RKO (cell line): ENCODE results near the gene THEMIS.

Source experiments
- DNase-seq: peaks from one replicate; pipeline ENCODE4 v3.0.0-alpha.2; 2016; ENCODE audit warnings: low spot score

Gene THEMIS

GRCh38 chr6:127858727-127859391, 42.0 kb downstream of the THEMIS start:
- no peak for DNase-seq

GRCh38 chr6:127857051-127857637, 43.7 kb downstream of the THEMIS start:
- no peak for DNase-seq

- peak; percentile 50 for DNase-seq
Observed at GRCh38 chr6:127855542-127856159, 45.2 kb downstream of the THEMIS start.

- DNase-seq: peak; percentile 30
Observed at GRCh38 chr6:127854009-127854408, 46.8 kb downstream of the THEMIS start.

GRCh38 chr6:127851197-127851596, 49.7 kb downstream of the THEMIS start:
- no peak for DNase-seq

- no peak for DNase-seq
Observed at GRCh38 chr6:127845242-127845641, 55.6 kb downstream of the THEMIS start.

- DNase-seq: no peak
Observed at GRCh38 chr6:127844529-127844928, 56.3 kb downstream of the THEMIS start.

GRCh38 chr6:127843582-127843981, 57.3 kb downstream of the THEMIS start:
- DNase-seq: no peak

- no peak for DNase-seq
Observed at GRCh38 chr6:127842562-127842961, 58.3 kb downstream of the THEMIS start.

- DNase-seq: no peak
Observed at GRCh38 chr6:127841811-127842210, 59.0 kb downstream of the THEMIS start.

GRCh38 chr6:127834136-127834535, 66.7 kb downstream of the THEMIS start:
- no peak for DNase-seq

- no peak for DNase-seq
Observed at GRCh38 chr6:127833336-127833735, 67.5 kb downstream of the THEMIS start.

GRCh38 chr6:127832381-127832780, 68.5 kb downstream of the THEMIS start:
- DNase-seq: no peak

- no peak for DNase-seq
Observed at GRCh38 chr6:127824061-127824460, 76.8 kb downstream of the THEMIS start.

- DNase-seq: no peak
Observed at GRCh38 chr6:127821431-127821830, 79.4 kb downstream of the THEMIS start.

- no peak for DNase-seq
Observed at GRCh38 chr6:127818149-127818548, 82.7 kb downstream of the THEMIS start.

- DNase-seq: no peak
Observed at GRCh38 chr6:127816643-127817042, 84.2 kb downstream of the THEMIS start.

GRCh38 chr6:127813699-127814027, 87.2 kb downstream of the THEMIS start:
- DNase-seq: no peak

- no peak for DNase-seq
Observed at GRCh38 chr6:127812985-127813698, 87.7 kb downstream of the THEMIS start.

GRCh38 chr6:127811900-127812570, 88.8 kb downstream of the THEMIS start:
- DNase-seq: no peak

GRCh38 chr6:127807806-127808517, 92.9 kb downstream of the THEMIS start:
- DNase-seq: no peak

GRCh38 chr6:127796713-127797112, 104.1 kb downstream of the THEMIS start:
- no peak for DNase-seq
